Measurements from ENCODE around the gene ABCF2.

DNA sequence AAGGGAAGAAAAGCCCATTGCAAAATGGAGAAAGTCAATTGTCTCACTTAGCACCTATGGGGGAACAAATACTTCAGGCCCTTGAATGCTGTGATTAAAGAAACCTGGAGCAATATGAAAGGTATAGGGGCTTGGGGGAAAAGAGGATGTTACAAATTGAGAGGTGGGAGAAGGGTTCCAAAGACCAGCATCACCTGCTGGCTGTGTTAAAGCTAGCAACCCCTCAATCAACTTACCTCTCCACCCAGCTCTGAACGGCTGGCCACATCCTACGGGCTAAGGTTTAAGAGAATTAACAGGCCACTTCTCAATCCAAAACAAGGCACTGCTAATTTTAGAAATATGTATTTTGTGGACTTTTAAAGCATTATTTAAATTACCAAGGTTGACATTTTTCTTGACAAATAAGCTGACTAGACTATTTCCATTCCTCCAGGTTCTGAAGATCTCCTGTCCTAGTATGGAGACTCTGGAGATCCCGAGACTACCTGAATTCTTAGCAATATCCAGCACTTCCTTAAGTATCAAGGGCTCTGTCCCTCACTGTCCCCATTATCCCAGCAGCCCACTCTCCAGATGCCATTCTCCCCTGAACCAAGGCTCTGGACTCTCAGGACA lies 15.7 kb downstream of the ABCF2 start:
- no peak for TF ChIP-seq ARNT (IDR thresholded peaks at IDR 0.05)
- TF ChIP-seq ELF4 (IDR thresholded peaks at IDR 0.05) = no peak
- no peak for TF ChIP-seq FOXM1 (IDR thresholded peaks at IDR 0.05; ENCODE audit: borderline replicate concordance)
- no peak for TF ChIP-seq LEF1 (IDR thresholded peaks at IDR 0.05; ENCODE audit: borderline replicate concordance)
- TF ChIP-seq FOXK2 (IDR thresholded peaks at IDR 0.05) = no peak
- TF ChIP-seq BHLHE40 (IDR thresholded peaks at IDR 0.05; ENCODE audit: borderline replicate concordance) = no peak
- no peak for TF ChIP-seq PKNOX1 (IDR thresholded peaks at IDR 0.05)
- TF ChIP-seq SP1 (IDR thresholded peaks at IDR 0.05) = no peak
- TF ChIP-seq FOXA1 (IDR thresholded peaks at IDR 0.05) = no peak
- TF ChIP-seq HDGF (IDR thresholded peaks at IDR 0.05; ENCODE audit: borderline replicate concordance) = no peak
